DND-41 (cell line): ENCODE results near the gene ADAMTS12.

Experiments
- CTCF ChIP-seq: IDR thresholded peaks from 2 replicates; pipeline ENCODE4 v1.5.1; 2012; ENCODE audit warnings: borderline replicate concordance, low read length, moderate library complexity, mild to moderate bottlenecking; ENCODE audit not compliant: poor library complexity, severe bottlenecking; ENCODE audit errors: extremely low read depth
- EZH2 ChIP-seq: IDR thresholded peaks from 3 replicates; pipeline ENCODE4 v1.6.1; 2012; ENCODE audit warnings: borderline replicate concordance, low read depth, mild to moderate bottlenecking, moderate library complexity, low read length, inconsistent platforms; ENCODE audit not compliant: severe bottlenecking

- TF ChIP-seq CTCF (no peak), EZH2 (no peak)
Observed at GRCh38 chr5:33692980-33693379, 198.8 kb downstream of the ADAMTS12 start.
